Stimulated activated CD4-positive, alpha-beta T cell treated with anti-CD3 and anti-CD28 coated beads, Interleukin-12 subunit alpha, Interleukin-12 subunit beta, amount 100 ng/mL, for 48 hours (primary cell): Measurements from ENCODE around the gene UBA3.

Source experiments
- DNase-seq, 3 donors: peaks; one replicate each; pipeline ENCODE4 v3.0.0-alpha.2; 2020; ENCODE audit warnings: low read depth in 2 of 3, low spot score in 1 of 3

UBA3 gene

GRCh38 chr3:69080233-69080920 lies at the start of gene UBA3:
Gene UBA3 (minus strand): TSS chr3:69080365. CDS start chr3:69080353, 12 bp downstream.
- DNase-seq = peak; percentile 86 to 96 (median 89)

DNA sequence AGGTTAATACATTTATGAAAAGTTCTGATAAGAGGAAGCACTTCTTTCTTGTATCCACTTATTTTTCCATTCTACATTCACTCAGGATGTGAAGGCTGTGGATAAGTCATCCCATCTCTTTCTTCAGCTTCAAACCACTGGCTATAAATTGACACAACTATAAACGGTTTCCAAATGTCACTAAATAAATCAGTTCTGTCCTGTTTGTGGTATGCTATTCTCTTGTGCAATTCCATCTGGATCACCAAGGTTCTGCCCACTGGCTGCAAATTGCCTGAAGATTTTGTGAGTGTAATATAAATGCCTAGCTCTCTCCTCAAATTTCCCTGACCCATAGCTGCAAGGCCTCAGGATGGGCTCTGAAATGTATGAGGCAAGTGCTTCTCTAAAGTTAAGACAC lies 49.4 kb upstream of the UBA3 start:
- DNase-seq = no peak

DNA sequence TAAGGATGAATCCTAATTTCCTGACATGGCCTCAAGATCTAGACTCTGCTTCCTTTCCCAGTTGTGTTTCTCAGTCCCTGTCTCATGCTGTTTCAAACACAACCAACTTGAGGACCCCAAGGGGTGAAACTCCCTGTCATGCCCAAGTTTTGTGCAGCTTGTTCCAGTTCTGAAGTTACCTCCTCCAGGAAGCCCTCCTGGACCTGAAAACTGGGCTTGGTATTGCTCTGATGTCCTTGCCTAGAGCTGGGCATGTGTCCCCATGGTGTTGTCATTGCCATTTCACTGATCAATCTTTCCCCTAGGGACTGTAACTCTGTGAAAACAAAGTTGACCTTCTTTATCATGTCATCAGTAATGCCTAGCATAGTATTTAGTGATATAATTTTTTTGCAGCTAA lies 48.3 kb upstream of the UBA3 start:
- no peak for DNase-seq

- DNase-seq = no peak
Observed at GRCh38 chr3:69126999-69127398, 46.8 kb upstream of the UBA3 start.

GRCh38 chr3:69126216-69126615 lies 46.1 kb upstream of the UBA3 start:
- no peak for DNase-seq

GRCh38 chr3:69122403-69122802 lies 42.2 kb upstream of the UBA3 start, which contains the start of gene LMOD3:
Gene LMOD3 (minus strand): TSS chr3:69122595. CDS start chr3:69122386, 209 bp downstream.
- DNase-seq = no peak

DNA sequence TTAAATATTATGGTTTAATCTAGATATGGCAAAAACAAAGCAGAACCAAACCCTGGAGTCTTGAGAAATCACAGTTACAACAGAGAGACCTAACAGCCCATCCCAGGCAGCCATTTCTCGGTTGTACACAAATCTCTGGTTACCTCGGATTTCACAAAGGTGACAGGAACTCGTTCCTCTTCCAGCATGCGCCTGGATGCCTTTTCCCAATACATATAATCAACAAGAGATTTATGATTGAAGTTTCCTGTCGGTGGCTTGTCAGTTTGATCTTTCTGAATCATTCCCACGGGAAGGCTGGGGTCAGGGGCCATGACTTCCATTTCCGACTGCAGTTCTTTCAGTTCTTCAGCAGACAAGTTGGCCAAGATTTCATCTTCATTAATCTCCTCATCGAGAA lies 41.8 kb upstream of the UBA3 start:
- DNase-seq = no peak

- no peak for DNase-seq
Observed at GRCh38 chr3:69121513-69121912, 41.3 kb upstream of the UBA3 start.

- peak; percentile 73 to 91 (median 74) for DNase-seq
Observed at GRCh38 chr3:69120879-69121464, 40.8 kb upstream of the UBA3 start.

- no peak for DNase-seq
Observed at GRCh38 chr3:69119681-69120080, 39.5 kb upstream of the UBA3 start.

GRCh38 chr3:69119138-69119537 lies 39.0 kb upstream of the UBA3 start:
- DNase-seq = no peak

DNA sequence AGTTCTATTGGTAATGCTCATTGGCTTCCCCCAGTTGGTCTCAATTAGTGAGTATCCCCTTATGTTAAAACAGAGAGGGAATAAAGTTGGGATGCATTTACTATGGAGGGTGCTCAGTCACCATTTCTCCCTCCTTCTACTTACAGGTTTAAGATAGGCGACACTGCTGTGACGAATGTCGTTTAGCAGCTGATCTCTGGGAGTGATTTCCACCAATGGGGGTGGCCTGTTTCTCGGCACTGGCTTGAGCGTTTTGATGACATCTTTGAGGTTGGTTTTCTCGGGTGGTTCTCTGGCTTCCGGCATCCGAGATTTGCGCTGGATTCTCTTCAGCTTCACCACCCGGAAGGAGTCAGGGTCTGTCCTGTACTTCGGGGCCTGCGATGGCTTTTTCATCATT lies 38.4 kb upstream of the UBA3 start:
- DNase-seq = no peak

GRCh38 chr3:69116897-69117296 lies 36.7 kb upstream of the UBA3 start:
- DNase-seq = no peak

GRCh38 chr3:69116162-69116561 lies 36.0 kb upstream of the UBA3 start:
- DNase-seq = no peak

DNA sequence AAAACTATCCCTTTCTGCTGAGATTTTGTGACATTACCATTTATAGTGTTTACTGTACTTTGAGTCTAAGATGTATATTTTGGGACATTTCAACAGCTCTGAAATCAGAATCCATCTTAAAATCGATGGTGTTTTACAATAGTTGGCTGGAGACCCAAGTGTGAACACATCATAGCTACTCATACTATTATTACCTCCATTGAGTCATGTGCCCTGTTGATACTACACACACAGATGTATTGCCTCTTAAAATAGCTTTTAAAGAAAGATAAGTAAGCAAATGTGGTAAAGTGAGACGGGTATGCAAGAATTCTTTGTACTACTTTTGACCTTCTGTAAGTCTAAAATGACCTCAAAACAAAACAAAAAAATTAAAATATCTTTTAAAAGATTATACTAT lies 35.6 kb upstream of the UBA3 start:
- DNase-seq = no peak

DNA sequence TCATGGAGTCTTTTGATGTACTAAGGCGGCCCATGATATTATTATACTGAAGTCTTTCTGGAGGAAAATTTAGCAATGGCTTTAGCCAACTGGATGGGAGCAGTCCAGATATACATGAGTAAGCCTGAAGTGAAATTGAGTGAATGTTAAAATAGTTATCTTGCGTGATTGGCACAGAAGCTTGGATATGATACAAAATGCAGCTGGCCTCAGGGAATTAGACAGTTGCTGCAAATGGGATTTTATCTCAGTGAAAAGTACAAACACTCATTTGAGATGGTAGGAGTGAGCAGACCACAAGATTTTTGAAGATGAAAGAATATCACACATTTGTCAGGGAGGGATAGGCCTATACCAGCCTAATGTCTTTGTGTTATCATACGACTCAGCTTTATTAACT lies 33.4 kb upstream of the UBA3 start:
- no peak for DNase-seq

GRCh38 chr3:69110941-69111546 lies 30.9 kb upstream of the UBA3 start:
- DNase-seq = no peak

- DNase-seq = no peak
Observed at GRCh38 chr3:69108811-69109210, 28.6 kb upstream of the UBA3 start.

- DNase-seq = no peak
Observed at GRCh38 chr3:69107841-69108240, 27.7 kb upstream of the UBA3 start.

DNA sequence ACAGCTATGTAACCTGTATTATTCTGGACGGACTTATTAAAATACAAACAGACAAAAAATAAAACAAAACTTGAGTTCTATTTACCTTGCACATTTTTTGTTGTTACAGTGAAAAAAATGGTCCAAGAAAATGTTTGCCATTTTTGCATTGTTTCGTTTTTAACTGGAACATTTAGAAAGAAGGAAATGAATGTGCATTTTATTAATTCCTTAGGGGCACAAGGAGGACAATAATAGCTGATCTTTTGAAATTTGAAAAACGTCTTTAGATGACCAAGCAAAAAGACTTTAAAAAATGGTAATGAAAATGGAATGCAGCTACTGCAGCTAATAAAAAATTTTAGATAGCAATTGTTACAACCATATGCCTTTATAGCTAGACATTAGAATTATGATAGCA lies 25.2 kb upstream of the UBA3 start:
- DNase-seq = no peak

DNA sequence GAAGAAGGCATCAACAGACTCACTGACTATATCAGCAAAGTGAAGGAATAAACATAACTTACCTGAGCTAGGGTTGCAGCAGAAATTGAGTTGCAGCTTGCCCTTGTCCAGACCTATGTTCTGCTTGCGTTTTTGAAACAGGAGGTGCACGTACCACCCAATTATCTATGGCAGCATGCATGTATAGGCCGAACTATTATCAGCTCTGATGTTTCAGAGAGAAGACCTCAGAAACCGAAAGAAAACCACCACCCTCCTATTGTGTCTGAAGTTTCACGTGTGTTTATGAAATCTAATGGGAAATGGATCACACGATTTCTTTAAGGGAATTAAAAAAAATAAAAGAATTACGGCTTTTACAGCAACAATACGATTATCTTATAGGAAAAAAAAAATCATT lies 24.4 kb upstream of the UBA3 start:
- no peak for DNase-seq

DNA sequence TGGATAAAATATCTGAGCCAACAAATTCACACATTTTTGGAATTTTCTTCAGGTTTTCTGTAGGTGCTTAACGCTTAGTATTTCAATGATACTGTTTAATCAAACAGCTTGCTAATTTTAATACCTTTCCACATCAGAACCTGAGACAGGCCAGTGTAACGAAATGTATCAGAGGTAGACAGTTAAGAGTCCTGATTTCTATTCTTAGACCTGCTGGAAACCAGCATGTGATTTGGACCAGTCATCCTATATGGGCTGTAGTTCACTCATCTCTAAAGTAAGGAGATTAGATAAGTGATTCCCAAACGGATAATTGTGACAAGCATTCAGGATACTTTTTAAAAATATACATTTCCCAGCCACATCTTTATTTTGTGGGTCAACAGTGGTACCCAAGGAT lies 23.0 kb upstream of the UBA3 start:
- DNase-seq = no peak

- DNase-seq = no peak
Observed at GRCh38 chr3:69102384-69102783, 22.2 kb upstream of the UBA3 start.
